MM.1S (cell line): ENCODE data around the gene UBE2F.

ENCODE experiments used
- CTCF ChIP-seq: fragments of 300-600 bp; sonication (generic); IDR thresholded peaks from 2 replicates; pipeline ENCODE4 v1.5.1; 2016; ENCODE audit warnings: antibody characterized with exemption, low read length, mixed read lengths
- EZH2 ChIP-seq: fragments of 300-600 bp; sonication (generic); optimal IDR thresholded peaks from 2 replicates; pipeline ENCODE3; 2017; ENCODE audit warnings: low read depth, mild to moderate bottlenecking, antibody characterized with exemption, low read length, mixed read lengths
- EZH2phosphoT487 ChIP-seq: fragments of 300-600 bp; sonication (generic); IDR thresholded peaks from 2 replicates; pipeline ENCODE4 v1.6.1; 2018; ENCODE audit warnings: antibody characterized with exemption, low read length

GRCh38 chr2:237987268-237987667, 20.5 kb downstream of the UBE2F start:
- TF ChIP-seq EZH2phosphoT487 (no peak), CTCF (no peak), EZH2 (no peak)
